Astrocyte (in vitro differentiated cells and primary cell): Measurements from ENCODE around the gene RPL28.

Experiments
- CTCF ChIP-seq: IDR thresholded peaks from 2 replicates; pipeline ENCODE4 v1.5.1; 2011; ENCODE audit warnings: low read depth, mild to moderate bottlenecking, inconsistent platforms, low read length, moderate library complexity; ENCODE audit not compliant: insufficient read depth
- EZH2 ChIP-seq: IDR thresholded peaks from 2 replicates; pipeline ENCODE4 v1.6.1; 2012; ENCODE audit warnings: mild to moderate bottlenecking, low read length, inconsistent platforms; ENCODE audit not compliant: insufficient read depth

GRCh38 chr19:55353803-55354697 is 31.7 kb upstream of the RPL28 start:
- TF ChIP-seq CTCF = no peak
- no peak for TF ChIP-seq EZH2
